H9 (cell line): Measurements from ENCODE around the gene OR6Y1. TPM values are rescaled to one million over a fixed set of nuclear protein-coding genes. Genes with fewer than 3 reads are reported as not detected.

ENCODE experiments used
- DNase-seq: peaks from one replicate; pipeline ENCODE4 v3.0.0-alpha.2; 2017
- H2AFZ ChIP-seq: one replicate; pipeline ENCODE4 v1.6.1; 2013; ENCODE audit warnings: mild to moderate bottlenecking, low read length, control low read depth, moderate library complexity
- H2AK5ac ChIP-seq: 2 replicates; pipeline ENCODE4 v1.6.1; 2013; ENCODE audit warnings: low read length, control low read depth, mixed read lengths; ENCODE audit not compliant: insufficient read length
- H2BK120ac ChIP-seq: one replicate; pipeline ENCODE4 v1.6.1; 2013; ENCODE audit warnings: low read depth, mild to moderate bottlenecking, low read length, control low read depth, inconsistent platforms; ENCODE audit not compliant: poor library complexity, severe bottlenecking
- H2BK12ac ChIP-seq: 2 replicates; pipeline ENCODE4 v1.6.1; 2013; ENCODE audit warnings: low read length, control low read depth, mixed read lengths, low read depth; ENCODE audit not compliant: insufficient read length
- H2BK15ac ChIP-seq: 2 replicates; pipeline ENCODE4 v1.6.1; 2013; ENCODE audit warnings: low read depth, low read length, control low read depth
- H2BK20ac ChIP-seq: one replicate; pipeline ENCODE4 v1.6.1; 2013; ENCODE audit warnings: low read depth, mild to moderate bottlenecking, low read length, control low read depth, inconsistent platforms; ENCODE audit not compliant: poor library complexity, severe bottlenecking
- H2BK5ac ChIP-seq: 2 replicates; pipeline ENCODE4 v1.6.1; 2013; ENCODE audit warnings: low read length, control low read depth, mixed read lengths; ENCODE audit not compliant: insufficient read length
- H3K14ac ChIP-seq: 2 replicates; pipeline ENCODE4 v1.6.1; 2013; ENCODE audit warnings: low read length, control low read depth; ENCODE audit not compliant: insufficient read depth
- H3K18ac ChIP-seq: 2 replicates; pipeline ENCODE4 v1.6.1; 2013; ENCODE audit warnings: low read depth, mild to moderate bottlenecking, mixed read lengths, low read length, control low read depth; ENCODE audit not compliant: insufficient read length
- H3K23ac ChIP-seq: 2 replicates; pipeline ENCODE4 v1.6.1; 2013; ENCODE audit warnings: low read length, control low read depth, mixed read lengths, low read depth; ENCODE audit not compliant: insufficient read length
- H3K23me2 ChIP-seq: 2 replicates; pipeline ENCODE4 v1.6.1; 2013; ENCODE audit warnings: low read depth, mild to moderate bottlenecking, mixed read lengths, low read length, control low read depth; ENCODE audit not compliant: insufficient read length, poor library complexity, severe bottlenecking
- H3K27ac ChIP-seq: 2 replicates; pipeline ENCODE4 v1.5.1; 2013; ENCODE audit warnings: low read length, control low read depth, mixed read lengths, low read depth; ENCODE audit not compliant: insufficient read length
- H3K27me3 ChIP-seq: 2 replicates; pipeline ENCODE4 v1.6.1; 2013; ENCODE audit warnings: low read length, control low read depth, inconsistent platforms; ENCODE audit not compliant: insufficient read depth
- H3K4ac ChIP-seq: 2 replicates; pipeline ENCODE4 v1.6.1; 2013; ENCODE audit warnings: low read depth, mild to moderate bottlenecking, control low read depth, inconsistent platforms, low read length, moderate library complexity
- H3K4me1 ChIP-seq: 2 replicates; pipeline ENCODE4 v1.6.1; 2013; ENCODE audit warnings: low read length, control low read depth, inconsistent platforms; ENCODE audit not compliant: insufficient read depth
- H3K4me2 ChIP-seq: 2 replicates; pipeline ENCODE4 v1.6.1; 2013; ENCODE audit warnings: low read length, control low read depth, mixed read lengths; ENCODE audit not compliant: insufficient read length, insufficient read depth
- H3K56ac ChIP-seq: 2 replicates; pipeline ENCODE4 v1.6.1; 2013; ENCODE audit warnings: low read depth, mild to moderate bottlenecking, mixed read lengths, low read length, control low read depth; ENCODE audit not compliant: insufficient read length
- H3K79me1 ChIP-seq: 2 replicates; pipeline ENCODE4 v1.6.1; 2013; ENCODE audit warnings: low read depth, mild to moderate bottlenecking, moderate library complexity, low read length, control low read depth, inconsistent platforms; ENCODE audit not compliant: insufficient read depth, poor library complexity, severe bottlenecking
- H3K79me2 ChIP-seq: 2 replicates; pipeline ENCODE4 v1.6.1; 2013; ENCODE audit warnings: low read length, control low read depth, inconsistent platforms; ENCODE audit not compliant: insufficient read depth
- H3K9ac ChIP-seq: 2 replicates; pipeline ENCODE4 v1.6.1; 2013; ENCODE audit warnings: low read length, control low read depth, mixed read lengths; ENCODE audit not compliant: insufficient read length; ENCODE audit errors: extremely low read depth
- H3K9me3 ChIP-seq: one replicate; pipeline ENCODE4 v1.6.1; 2013; ENCODE audit warnings: low read depth, low read length, inconsistent platforms; ENCODE audit not compliant: control insufficient read depth
- H3T11ph ChIP-seq: one replicate; pipeline ENCODE4 v1.6.1; 2013; ENCODE audit warnings: mild to moderate bottlenecking, low read length, control low read depth, inconsistent platforms
- H4K20me1 ChIP-seq: one replicate; pipeline ENCODE4 v1.6.1; 2013; ENCODE audit not compliant: control insufficient read depth, insufficient read length, insufficient read depth
- H4K5ac ChIP-seq: 2 replicates; pipeline ENCODE4 v1.6.1; 2013; ENCODE audit warnings: low read depth, mild to moderate bottlenecking, mixed read lengths, low read length, control low read depth; ENCODE audit not compliant: insufficient read length
- H4K8ac ChIP-seq: replicated peaks from 2 replicates; pipeline ENCODE4 v1.6.1; 2013; ENCODE audit warnings: low read length, control low read depth, mixed read lengths, low read depth; ENCODE audit not compliant: insufficient read length
- H4K91ac ChIP-seq: 2 replicates; pipeline ENCODE4 v1.6.1; 2013; ENCODE audit warnings: low read depth, mild to moderate bottlenecking, moderate library complexity, mixed read lengths, low read length, control low read depth; ENCODE audit not compliant: insufficient read length
- H3K27ac Mint-ChIP-seq, 3 experiments: 2 replicates in 2 of 3; 3 replicates in 1 of 3; pipeline ENCODE4 v1.8.0; 2020 to 2021; ENCODE audit warnings: mixed read lengths in 3 of 3, mild to moderate bottlenecking in 1 of 3, moderate library complexity in 1 of 3
- H3K27me3 Mint-ChIP-seq: 2 replicates; pipeline ENCODE4 v1.8.0; 2021; ENCODE audit warnings: low read depth, mild to moderate bottlenecking, moderate library complexity, mixed read lengths
- H3K36me3 Mint-ChIP-seq, 3 experiments: 2 replicates in 2 of 3; 3 replicates in 1 of 3; pipeline ENCODE4 v1.8.0; 2020 to 2021; ENCODE audit warnings: low read depth in 3 of 3, mixed read lengths in 3 of 3; ENCODE audit not compliant: insufficient read depth in 1 of 3
- H3K4me1 Mint-ChIP-seq, 2 experiments: 2 replicates each; pipeline ENCODE4 v1.8.0; 2020; ENCODE audit warnings: mixed read lengths in 2 of 2
- H3K4me3 Mint-ChIP-seq, 2 experiments: 2 replicates in 1 of 2; 3 replicates in 1 of 2; pipeline ENCODE4 v1.8.0; 2020 to 2021; ENCODE audit warnings: mild to moderate bottlenecking in 2 of 2, mixed read lengths in 2 of 2, moderate library complexity in 1 of 2
- H3K9me3 Mint-ChIP-seq, 2 experiments: 2 replicates in 1 of 2; 3 replicates in 1 of 2; pipeline ENCODE4 v1.8.0; 2020; ENCODE audit warnings: mild to moderate bottlenecking in 2 of 2, mixed read lengths in 2 of 2, moderate library complexity in 1 of 2
- CTCF ChIP-seq: fragments of 200-600 bp; sonication (generic); conservative IDR thresholded peaks from 3 replicates; pipeline ENCODE4 v1.8.0; 2021; ENCODE audit warnings: antibody characterized with exemption, mild to moderate bottlenecking
- total RNA-seq: library from RNA; stranded (reverse); gene quantifications from 2 replicates; pipeline ENCODE4 v1.2.1, GENCODE V29; 2021

The OR6Y1 gene
- total RNA-seq, 1 experiment from 2014 or later, result not detected

GRCh38 chr1:158516966-158517365 lies 37.2 kb downstream of the OR6Y1 start:
- Histone ChIP-seq H2BK5ac (no peak overlapping the region), H2BK15ac (no peak overlapping the region), H3K4me2 (no peak overlapping the region), H3K79me1 (no peaks in the 10 kb centered on the region), H3K23ac (no peak overlapping the region), H3K9ac (no peak overlapping the region), H3K4ac (no peak overlapping the region), H3K18ac (no peak overlapping the region), H3K27me3 (no peaks in the 10 kb centered on the region), H4K5ac (no peak overlapping the region), H3K79me2 (no peaks in the 10 kb centered on the region), H2AFZ (no peak overlapping the region), H3K9me3 (no peaks in the 10 kb centered on the region), H3T11ph (no peak overlapping the region), H4K91ac (no peak overlapping the region), H3K56ac (no peak overlapping the region), H2AK5ac (no peak overlapping the region), H4K8ac (no peak overlapping the region), H3K14ac (no peak overlapping the region), H4K20me1 (no peaks in the 10 kb centered on the region), H3K23me2 (no peaks in the 10 kb centered on the region), H3K27ac (no peak overlapping the region), H2BK20ac (no peak overlapping the region), H2BK120ac (no peak overlapping the region), H2BK12ac (no peak overlapping the region), H3K4me1 (no peaks in the 10 kb centered on the region)
- no peak for TF ChIP-seq CTCF
- Mint-ChIP-seq H3K27ac (no peak overlapping the region), H3K4me1 (peaks cover 5 to 7% of the 10 kb centered on the region in 2 experiments; a peak in 3 of 4 replicates), H3K9me3 (no peaks in the 10 kb centered on the region), H3K36me3 (no peaks in the 10 kb centered on the region), H3K27me3 (no peaks in the 10 kb centered on the region), H3K4me3 (no peak overlapping the region)
- no peak for DNase-seq
